ENCODE results near the gene CD58. TPM values are rescaled to one million over a fixed set of nuclear protein-coding genes. Genes with fewer than 3 reads are reported as not detected.

CD58 gene
- total RNA-seq, 2 donors from 2014 or later: 15.4 to 32.7 TPM

DNA sequence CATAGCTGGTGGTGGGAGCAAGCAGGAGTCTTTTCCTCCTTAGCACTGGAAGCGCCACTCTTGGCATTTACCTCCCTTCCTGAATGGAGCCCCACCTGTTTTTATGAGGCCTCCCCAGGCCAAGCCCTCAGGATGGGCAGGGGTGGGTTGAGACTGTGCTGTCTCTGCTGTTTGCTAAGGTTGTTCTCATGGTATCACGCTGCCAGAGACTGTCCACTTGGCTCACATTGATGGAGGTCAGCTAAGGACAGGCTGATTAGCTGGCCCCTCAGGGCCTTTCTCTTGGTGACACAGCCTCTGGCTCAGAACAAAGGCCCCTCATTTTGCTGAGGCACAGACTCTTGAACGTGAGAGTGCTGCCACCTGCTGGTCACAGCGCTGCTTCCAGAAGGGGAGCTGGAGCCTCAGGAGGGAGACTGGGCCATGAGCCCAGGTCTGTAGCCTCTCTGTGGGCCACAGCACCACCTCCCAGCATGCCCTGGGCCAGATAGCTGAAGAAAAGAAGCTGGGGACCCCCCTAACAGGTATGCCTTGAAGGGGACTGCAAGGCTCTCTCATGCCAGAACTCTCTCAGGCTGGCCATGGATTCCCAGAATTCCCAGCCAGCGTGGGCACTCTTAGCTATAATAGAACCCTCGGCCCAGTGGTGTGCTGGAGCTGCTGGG is 85.6 kb downstream of the CD58 start:
- H3K27me3 Mint-ChIP-seq (ENCODE audit: low read depth): no peaks in the 10 kb centered on the region
- peak overlapping the region; percentile 42 for H3K27ac Mint-ChIP-seq
- H3K4me1 Mint-ChIP-seq (ENCODE audit: low read depth): peaks cover 11% of the 10 kb centered on the region
- H3K9me3 Mint-ChIP-seq: no peaks in the 10 kb centered on the region
- DNase-seq (peak; percentile 88), ATAC-seq (replicated peaks in 1 of 2) (peak; percentile 92 to 94)
- H3K36me3 Mint-ChIP-seq (ENCODE audit: insufficient read depth in 2 of 2): no peaks in the 10 kb centered on the region
- H3K4me3 Mint-ChIP-seq: no peak overlapping the region

GRCh38 chr1:116483481-116484309 is 87.1 kb downstream of the CD58 start:
- H3K27me3 Mint-ChIP-seq (ENCODE audit: low read depth): no peaks in the 10 kb centered on the region
- peaks cover 4% of the 10 kb centered on the region for H3K4me1 Mint-ChIP-seq (ENCODE audit: low read depth)
- H3K27ac Mint-ChIP-seq: no peak overlapping the region
- no peak for DNase-seq
- H3K4me3 Mint-ChIP-seq: no peak overlapping the region
- ATAC-seq (replicated peaks in 1 of 2): no peak
- no peaks in the 10 kb centered on the region for H3K36me3 Mint-ChIP-seq (ENCODE audit: insufficient read depth in 2 of 2)
- H3K9me3 Mint-ChIP-seq: no peaks in the 10 kb centered on the region

DNA sequence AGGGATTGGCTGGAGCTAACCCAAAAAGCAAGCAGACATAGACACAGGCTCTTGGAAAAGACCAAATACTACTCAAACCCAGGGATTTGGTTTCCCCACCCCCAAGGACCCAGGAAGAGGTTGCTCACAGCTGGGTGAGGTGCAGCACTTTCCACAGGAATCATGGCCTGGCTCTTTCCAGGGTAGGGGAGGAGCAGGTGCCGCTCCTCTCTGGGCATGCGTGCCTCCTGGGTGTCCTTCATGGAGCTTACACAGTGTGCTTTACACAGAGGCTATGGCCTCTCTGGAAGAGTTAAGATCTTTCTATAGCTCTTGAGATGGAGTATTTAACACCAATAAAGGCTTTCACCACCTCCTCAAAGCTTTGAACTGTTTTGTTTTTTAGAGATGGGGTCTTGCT is 88.3 kb downstream of the CD58 start:
- Mint-ChIP-seq H3K9me3 (no peaks in the 10 kb centered on the region), H3K27ac (no peak overlapping the region), H3K4me3 (no peak overlapping the region), H3K27me3 (ENCODE audit: low read depth) (no peaks in the 10 kb centered on the region), H3K4me1 (ENCODE audit: low read depth) (peaks cover 4% of the 10 kb centered on the region), H3K36me3 (ENCODE audit: insufficient read depth in 2 of 2) (no peaks in the 10 kb centered on the region)
- no peak for ATAC-seq (replicated peaks in 1 of 2)
- DNase-seq: no peak

GRCh38 chr1:116481934-116482333 is 88.9 kb downstream of the CD58 start:
- Mint-ChIP-seq H3K9me3 (no peaks in the 10 kb centered on the region), H3K27ac (no peak overlapping the region), H3K4me1 (ENCODE audit: low read depth) (peaks cover 4% of the 10 kb centered on the region), H3K36me3 (ENCODE audit: insufficient read depth in 2 of 2) (no peaks in the 10 kb centered on the region), H3K27me3 (ENCODE audit: low read depth) (no peaks in the 10 kb centered on the region), H3K4me3 (no peak overlapping the region)
- ATAC-seq (replicated peaks in 1 of 2) (no peak), DNase-seq (no peak)

DNA sequence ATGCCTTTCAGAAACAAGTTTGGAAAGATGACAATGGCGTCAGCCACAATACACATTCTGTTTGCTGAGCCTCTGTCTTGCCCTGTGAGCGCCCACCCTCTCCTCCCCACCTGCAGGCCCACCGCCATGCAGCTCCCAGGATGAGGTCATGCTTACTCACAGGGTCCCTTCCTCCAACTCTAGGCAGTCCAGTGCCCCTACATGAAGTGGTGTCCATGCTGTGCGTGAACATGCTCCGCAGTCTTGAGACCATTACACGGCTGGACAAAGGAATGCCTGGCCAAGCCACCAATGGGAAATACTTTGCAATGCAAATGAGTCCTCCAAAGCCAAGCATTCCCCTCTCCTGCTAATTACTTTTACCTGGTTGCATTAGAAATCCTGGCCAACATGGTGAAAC is 92.2 kb downstream of the CD58 start:
- Mint-ChIP-seq H3K27me3 (ENCODE audit: low read depth) (no peaks in the 10 kb centered on the region), H3K27ac (no peak overlapping the region), H3K4me3 (no peak overlapping the region), H3K9me3 (no peaks in the 10 kb centered on the region), H3K36me3 (ENCODE audit: insufficient read depth in 2 of 2) (no peaks in the 10 kb centered on the region), H3K4me1 (ENCODE audit: low read depth) (no peaks in the 10 kb centered on the region)
- no peak for ATAC-seq (replicated peaks in 1 of 2)
- no peak for DNase-seq

DNA sequence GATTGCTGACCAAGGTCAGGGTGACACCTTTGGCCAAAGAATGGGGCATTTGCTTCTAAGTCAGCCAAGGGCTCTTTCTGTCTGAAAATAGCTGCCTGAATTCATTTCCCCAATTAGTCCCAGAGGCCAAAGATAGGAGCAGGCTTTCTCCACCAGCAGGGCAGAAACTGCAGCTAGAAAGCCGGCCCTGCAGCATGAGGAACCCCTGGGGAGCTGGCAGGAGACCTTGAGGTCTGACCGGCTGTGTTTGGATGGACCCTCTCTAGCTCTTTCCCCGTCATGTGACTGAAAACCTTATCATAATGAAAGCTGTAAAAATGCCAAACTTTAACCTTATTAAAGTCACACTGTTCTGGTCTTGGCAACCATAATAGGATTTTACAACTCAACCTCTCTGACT is 93.4 kb downstream of the CD58 start:
- no peak overlapping the region for H3K4me3 Mint-ChIP-seq
- H3K27ac Mint-ChIP-seq: no peak overlapping the region
- DNase-seq (no peak), ATAC-seq (replicated peaks in 1 of 2) (no peak)
- H3K9me3 Mint-ChIP-seq: no peaks in the 10 kb centered on the region
- no peaks in the 10 kb centered on the region for H3K36me3 Mint-ChIP-seq (ENCODE audit: insufficient read depth in 2 of 2)
- H3K4me1 Mint-ChIP-seq (ENCODE audit: low read depth): no peaks in the 10 kb centered on the region
- no peaks in the 10 kb centered on the region for H3K27me3 Mint-ChIP-seq (ENCODE audit: low read depth)

DNA sequence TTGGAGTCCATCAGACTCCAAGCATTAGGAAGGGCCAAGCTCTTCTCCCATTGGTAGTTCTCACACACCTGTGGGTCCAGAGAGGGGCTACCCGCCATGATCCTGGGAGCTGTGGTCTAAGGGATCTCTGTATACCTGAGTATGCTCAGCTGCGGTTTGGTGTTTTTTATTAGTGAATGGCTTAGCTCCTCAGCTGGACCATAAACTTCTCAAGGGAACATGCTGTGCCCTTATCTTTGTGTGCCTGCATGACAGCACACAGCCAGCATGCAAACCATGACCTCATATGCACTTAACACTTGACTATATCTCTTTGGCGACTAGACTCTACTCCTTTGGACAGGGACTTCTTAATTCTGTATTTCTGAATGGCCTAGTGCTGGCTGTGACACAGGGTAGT is 94.5 kb downstream of the CD58 start:
- no peak for DNase-seq
- ATAC-seq (replicated peaks in 1 of 2): no peak
- Mint-ChIP-seq H3K4me3 (no peak overlapping the region), H3K27me3 (ENCODE audit: low read depth) (no peaks in the 10 kb centered on the region), H3K4me1 (ENCODE audit: low read depth) (no peaks in the 10 kb centered on the region), H3K27ac (no peak overlapping the region), H3K36me3 (ENCODE audit: insufficient read depth in 2 of 2) (no peaks in the 10 kb centered on the region), H3K9me3 (no peaks in the 10 kb centered on the region)

- Mint-ChIP-seq H3K36me3 (ENCODE audit: insufficient read depth in 2 of 2) (no peaks in the 10 kb centered on the region), H3K4me3 (no peak overlapping the region), H3K9me3 (no peaks in the 10 kb centered on the region), H3K4me1 (ENCODE audit: low read depth) (no peaks in the 10 kb centered on the region), H3K27ac (no peak overlapping the region), H3K27me3 (ENCODE audit: low read depth) (no peaks in the 10 kb centered on the region)
- no peak for ATAC-seq (replicated peaks in 1 of 2)
- DNase-seq: no peak
Observed at GRCh38 chr1:116475850-116476218, 95.0 kb downstream of the CD58 start.

DNA sequence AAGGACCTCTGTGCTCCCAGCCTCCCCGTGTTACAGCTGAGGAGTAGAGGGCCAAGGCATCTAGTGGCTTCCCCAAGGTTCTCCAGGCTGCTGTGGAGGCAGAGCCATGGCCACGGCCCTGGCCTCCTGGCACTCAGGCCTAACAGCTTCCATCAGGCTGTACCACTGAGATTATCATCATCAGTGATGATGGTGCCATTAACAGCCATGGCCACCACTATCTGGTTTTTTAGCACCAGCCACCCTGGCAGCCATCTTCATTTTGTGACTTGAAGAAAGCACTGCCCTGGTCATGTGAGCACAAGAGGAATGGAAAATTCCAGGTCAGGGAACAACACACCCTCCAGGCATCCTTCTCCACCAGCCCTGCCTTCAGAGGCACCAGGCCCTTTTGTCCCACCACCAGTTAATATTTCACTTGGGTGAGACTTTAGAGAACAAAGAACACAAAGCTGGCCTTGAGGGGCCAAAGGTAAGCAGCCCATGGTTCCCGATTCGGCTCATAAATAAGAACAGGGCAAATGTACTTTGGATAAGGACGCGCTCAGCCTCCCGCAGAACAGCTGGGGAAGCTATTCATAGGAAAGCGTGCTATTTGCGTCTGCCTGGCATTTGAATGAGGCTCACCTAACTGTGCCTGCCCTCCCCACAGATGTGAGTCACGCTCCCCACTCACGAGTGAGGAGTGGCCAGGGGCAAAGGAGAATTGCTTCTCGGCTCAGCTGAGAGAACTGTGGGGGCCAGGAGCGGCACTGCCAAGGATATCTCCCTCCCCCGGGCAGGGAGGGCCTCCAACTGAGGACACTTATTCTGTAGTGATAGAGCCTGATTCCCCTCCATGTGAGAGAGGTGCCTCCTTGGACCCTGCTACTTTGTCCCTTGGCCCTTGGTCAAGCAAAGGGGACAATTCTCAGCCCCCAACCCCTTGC is 95.6 kb downstream of the CD58 start:
- DNase-seq (no peak), ATAC-seq (replicated peaks in 1 of 2) (no peak)
- no peaks in the 10 kb centered on the region for H3K27me3 Mint-ChIP-seq (ENCODE audit: low read depth)
- no peak overlapping the region for H3K4me3 Mint-ChIP-seq
- H3K27ac Mint-ChIP-seq: no peak overlapping the region
- H3K36me3 Mint-ChIP-seq (ENCODE audit: insufficient read depth in 2 of 2): no peaks in the 10 kb centered on the region
- H3K9me3 Mint-ChIP-seq: no peaks in the 10 kb centered on the region
- H3K4me1 Mint-ChIP-seq (ENCODE audit: low read depth): no peaks in the 10 kb centered on the region

GRCh38 chr1:116472431-116472961 is 98.3 kb downstream of the CD58 start:
- Mint-ChIP-seq H3K4me3 (no peak overlapping the region), H3K27me3 (ENCODE audit: low read depth) (no peaks in the 10 kb centered on the region), H3K4me1 (ENCODE audit: low read depth) (no peaks in the 10 kb centered on the region), H3K36me3 (ENCODE audit: insufficient read depth in 2 of 2) (no peaks in the 10 kb centered on the region), H3K27ac (no peak overlapping the region), H3K9me3 (no peaks in the 10 kb centered on the region)
- ATAC-seq (replicated peaks in 1 of 2): no peak
- no peak for DNase-seq

DNA sequence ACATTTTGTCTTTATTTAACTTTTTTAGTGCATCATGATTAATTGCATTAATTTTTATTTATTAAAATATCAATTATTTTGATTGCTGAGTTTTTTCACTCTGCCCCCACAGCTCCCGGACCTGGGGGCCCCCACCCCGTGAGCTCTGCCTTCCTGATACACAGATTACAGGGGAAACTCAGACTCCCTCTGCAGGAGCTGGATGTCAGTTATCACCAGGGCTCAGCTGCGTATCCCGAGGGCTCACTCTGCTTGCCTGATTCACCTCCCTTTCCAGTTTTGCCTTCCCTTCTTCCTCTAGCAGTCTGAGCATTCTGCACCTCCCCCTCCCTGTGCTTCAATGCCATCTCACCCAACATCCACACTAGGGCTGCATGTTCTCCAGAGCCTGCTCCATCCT is 99.6 kb downstream of the CD58 start:
- H3K9me3 Mint-ChIP-seq: no peaks in the 10 kb centered on the region
- DNase-seq (no peak), ATAC-seq (replicated peaks in 1 of 2) (no peak)
- H3K4me1 Mint-ChIP-seq (ENCODE audit: low read depth): no peaks in the 10 kb centered on the region
- H3K36me3 Mint-ChIP-seq (ENCODE audit: insufficient read depth in 2 of 2): no peaks in the 10 kb centered on the region
- H3K27ac Mint-ChIP-seq: no peak overlapping the region
- H3K27me3 Mint-ChIP-seq (ENCODE audit: low read depth): no peaks in the 10 kb centered on the region
- no peak overlapping the region for H3K4me3 Mint-ChIP-seq

GRCh38 chr1:116470671-116471070 is 100.2 kb downstream of the CD58 start:
- no peaks in the 10 kb centered on the region for H3K4me1 Mint-ChIP-seq (ENCODE audit: low read depth)
- no peaks in the 10 kb centered on the region for H3K27me3 Mint-ChIP-seq (ENCODE audit: low read depth)
- no peaks in the 10 kb centered on the region for H3K9me3 Mint-ChIP-seq
- H3K4me3 Mint-ChIP-seq: no peak overlapping the region
- no peak for ATAC-seq (replicated peaks in 1 of 2)
- no peak overlapping the region for H3K27ac Mint-ChIP-seq
- DNase-seq: no peak
- H3K36me3 Mint-ChIP-seq (ENCODE audit: insufficient read depth in 2 of 2): no peaks in the 10 kb centered on the region

Data from activated T-cell treated with anti-CD3 and anti-CD28 coated beads, Interleukin-2, amount 50 U/mL, for 72 hours (primary cell).